CD4-positive, alpha-beta T cell treated with Interleukin-2 at 100 ng/mL for 4 hours (primary cell): ENCODE data around the gene TYW1B.
"Not testable (repeated sequence)": the region's sequence is repeated elsewhere in the genome, so short reads cannot be mapped to it uniquely, and the experiment has no call there.

Experiments
- DNase-seq: peaks from one replicate; pipeline ENCODE4 v3.0.0-alpha.2; 2020; ENCODE audit warnings: low spot score

TYW1B gene

DNA sequence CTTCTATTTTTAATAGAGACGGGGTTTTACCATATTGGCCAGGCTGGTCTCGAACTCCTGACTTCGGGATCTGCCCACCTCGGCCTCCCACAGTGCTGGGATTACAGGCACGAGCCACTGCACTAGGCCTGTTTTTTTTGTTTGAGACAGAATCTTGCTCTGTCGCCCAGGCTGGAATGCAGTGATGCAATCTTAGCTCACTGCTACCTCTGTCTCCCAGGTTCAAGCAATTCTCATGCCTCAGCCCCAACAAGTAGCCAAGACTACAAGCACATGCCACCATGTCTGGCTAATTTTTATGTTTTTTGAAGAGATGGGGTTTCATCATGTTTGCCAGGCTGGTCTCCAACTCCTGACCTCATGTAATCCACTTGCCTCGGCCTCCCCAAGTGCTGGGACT lies 73.7 kb downstream of the TYW1B start:
- no peak for DNase-seq

- DNase-seq: no peak
Observed at GRCh38 chr7:72753781-72754180, 74.2 kb downstream of the TYW1B start.

DNA sequence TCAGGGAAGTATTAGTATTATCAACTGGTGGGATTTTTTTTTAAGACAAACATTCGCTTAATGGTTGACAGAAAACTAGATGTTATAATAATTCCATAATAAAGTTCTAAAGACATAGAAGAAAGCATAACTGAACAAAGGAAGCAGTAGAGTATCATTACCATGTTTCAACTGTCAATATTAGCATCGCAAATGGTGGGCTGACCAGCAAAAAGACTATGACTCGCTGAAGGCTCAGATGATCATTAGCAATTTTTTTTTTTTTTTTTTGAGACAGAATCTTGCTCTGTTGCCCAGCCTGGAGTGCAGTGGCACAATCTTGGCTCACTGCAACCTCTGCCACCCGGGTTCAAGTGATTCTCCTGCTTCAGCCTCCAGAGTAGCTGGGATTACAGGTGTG lies 74.8 kb downstream of the TYW1B start:
- not testable (repeated sequence) for DNase-seq

- DNase-seq: no peak
Observed at GRCh38 chr7:72751978-72752377, 76.0 kb downstream of the TYW1B start.

- DNase-seq: no peak
Observed at GRCh38 chr7:72751378-72751777, 76.6 kb downstream of the TYW1B start.

DNA sequence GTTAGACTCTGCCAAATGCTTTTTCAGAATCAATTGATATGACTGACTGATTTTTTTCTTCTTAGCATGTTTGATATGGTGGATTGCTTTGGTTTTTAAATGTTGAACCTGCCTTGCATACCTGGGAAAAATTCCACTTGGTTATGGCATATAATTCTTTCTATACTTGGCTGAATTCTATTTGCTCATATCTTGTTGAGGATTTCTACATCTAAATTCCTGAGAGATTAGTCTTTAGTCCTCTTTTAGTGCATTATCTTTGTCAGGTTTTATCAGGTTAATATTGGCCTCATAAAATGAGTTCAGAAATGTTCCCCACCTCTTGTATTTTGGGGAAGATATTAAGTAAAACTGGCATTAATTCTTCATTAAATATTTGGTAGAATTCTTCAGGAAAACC lies 79.4 kb downstream of the TYW1B start:
- not testable (repeated sequence) for DNase-seq

- DNase-seq: not testable (repeated sequence)
Observed at GRCh38 chr7:72744244-72744926, 83.6 kb downstream of the TYW1B start.

GRCh38 chr7:72743801-72744200 lies 84.2 kb downstream of the TYW1B start:
- DNase-seq: not testable (repeated sequence)

DNA sequence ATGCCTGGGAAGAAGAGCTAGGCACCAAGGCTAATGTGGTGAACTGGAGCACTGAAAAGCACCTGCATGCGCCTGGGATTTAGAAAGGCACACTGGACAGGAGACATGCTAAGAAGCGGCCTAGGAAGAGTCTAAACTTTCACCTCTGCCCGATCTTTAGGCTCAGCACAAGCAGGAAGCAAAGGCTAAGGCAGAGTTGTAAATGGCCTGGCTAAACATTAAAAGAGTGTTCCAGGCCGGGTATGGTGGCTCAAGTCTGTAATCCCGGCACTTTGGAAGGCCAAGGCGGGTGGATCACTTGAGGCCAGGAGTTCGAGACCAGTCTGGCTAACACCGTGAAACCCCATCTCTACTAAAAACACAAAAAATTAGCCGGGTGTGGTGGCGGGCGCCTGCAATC lies 88.3 kb downstream of the TYW1B start:
- DNase-seq: not testable (repeated sequence)

- not testable (repeated sequence) for DNase-seq
Observed at GRCh38 chr7:72735855-72736254, 92.1 kb downstream of the TYW1B start.

GRCh38 chr7:72730815-72731214 lies 97.2 kb downstream of the TYW1B start:
- not testable (repeated sequence) for DNase-seq

- DNase-seq: not testable (repeated sequence)
Observed at GRCh38 chr7:72730384-72730783, 97.6 kb downstream of the TYW1B start.

DNA sequence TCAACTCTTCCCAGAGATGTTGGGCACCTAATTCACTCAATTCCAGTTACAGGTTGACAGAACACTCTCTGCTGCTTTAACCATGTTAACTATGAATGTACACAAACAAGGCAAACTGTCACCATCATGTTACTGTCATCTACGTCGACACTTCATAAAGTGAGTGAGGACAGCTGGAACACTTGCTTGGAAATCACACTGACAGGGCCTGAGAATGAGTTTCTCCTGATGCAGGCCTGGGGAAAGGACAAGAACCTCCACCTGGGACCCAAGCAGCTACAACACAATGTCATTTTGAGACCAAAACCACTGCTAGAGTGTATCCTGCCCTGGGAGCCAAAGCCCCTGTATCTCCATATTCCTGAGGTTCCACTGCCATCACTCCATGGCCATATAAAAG lies 98.9 kb downstream of the TYW1B start:
- not testable (repeated sequence) for DNase-seq

- DNase-seq: not testable (repeated sequence)
Observed at GRCh38 chr7:72722694-72723093, 105.3 kb downstream of the TYW1B start.

DNA sequence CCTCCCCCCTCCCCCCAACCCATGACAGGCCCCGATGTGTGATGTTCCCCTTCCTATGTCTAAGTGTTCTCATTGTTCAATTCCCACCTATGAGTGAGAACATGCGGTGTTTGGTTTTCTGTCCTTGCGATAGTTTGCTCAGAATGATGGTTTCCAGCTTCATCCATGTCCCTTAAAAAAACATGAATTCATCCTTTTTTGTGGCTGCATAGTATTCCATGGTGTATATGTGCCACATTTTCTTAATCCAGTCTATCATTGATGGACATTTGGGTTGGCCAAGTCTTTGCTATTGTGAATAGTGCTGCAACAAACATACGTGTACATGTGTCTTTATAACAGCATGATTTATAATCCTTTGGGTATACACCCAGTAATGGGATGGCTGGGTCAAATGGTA lies 107.1 kb downstream of the TYW1B start:
- not testable (repeated sequence) for DNase-seq

DNA sequence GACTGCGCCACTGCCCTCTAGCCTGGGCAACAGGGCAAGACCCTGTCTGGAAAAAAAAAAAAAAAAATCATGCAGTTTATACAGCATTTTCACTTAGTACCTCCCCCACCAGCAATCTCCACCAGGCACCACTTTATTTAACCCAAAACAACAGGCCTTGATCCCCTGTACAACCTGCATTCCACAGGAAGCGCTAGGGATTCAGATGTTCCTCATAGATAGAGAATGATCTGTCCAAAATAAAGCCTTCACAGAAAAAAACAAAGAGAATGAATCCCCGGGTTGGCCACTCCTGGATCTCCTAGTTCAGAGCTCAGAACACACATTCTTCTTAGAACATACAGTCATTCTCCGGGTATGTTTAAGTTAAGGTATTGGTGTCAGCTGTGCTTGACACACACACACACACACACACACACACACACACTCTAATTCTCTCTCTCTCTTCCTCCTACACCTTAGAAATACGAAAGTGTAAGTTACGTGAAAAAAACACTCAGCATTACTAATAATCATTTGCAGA lies 110.7 kb downstream of the TYW1B start:
- not testable (repeated sequence) for DNase-seq

DNA sequence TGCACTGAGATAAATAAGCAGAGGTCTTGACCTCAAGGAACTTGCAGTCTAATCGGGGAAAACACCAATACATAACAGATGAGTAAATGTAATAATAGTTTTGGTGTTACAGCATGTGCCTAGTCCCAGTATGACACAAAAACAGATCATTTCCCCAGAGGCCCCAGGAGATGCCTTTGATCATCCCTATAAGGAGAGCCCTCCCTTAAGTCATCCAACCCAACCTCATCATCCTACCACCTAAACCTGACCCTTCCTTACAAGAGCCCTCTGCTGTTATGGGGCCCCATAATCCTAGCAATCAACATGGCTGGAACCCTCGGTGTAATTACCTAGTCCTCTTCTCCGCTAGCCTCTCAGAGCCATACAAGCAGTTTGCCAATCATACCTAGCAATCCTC lies 116.1 kb downstream of the TYW1B start:
- DNase-seq: not testable (repeated sequence)

- DNase-seq: no peak
Observed at GRCh38 chr7:72710983-72711382, 117.0 kb downstream of the TYW1B start.

GRCh38 chr7:72709909-72710308 lies 118.1 kb downstream of the TYW1B start:
- no peak for DNase-seq

DNA sequence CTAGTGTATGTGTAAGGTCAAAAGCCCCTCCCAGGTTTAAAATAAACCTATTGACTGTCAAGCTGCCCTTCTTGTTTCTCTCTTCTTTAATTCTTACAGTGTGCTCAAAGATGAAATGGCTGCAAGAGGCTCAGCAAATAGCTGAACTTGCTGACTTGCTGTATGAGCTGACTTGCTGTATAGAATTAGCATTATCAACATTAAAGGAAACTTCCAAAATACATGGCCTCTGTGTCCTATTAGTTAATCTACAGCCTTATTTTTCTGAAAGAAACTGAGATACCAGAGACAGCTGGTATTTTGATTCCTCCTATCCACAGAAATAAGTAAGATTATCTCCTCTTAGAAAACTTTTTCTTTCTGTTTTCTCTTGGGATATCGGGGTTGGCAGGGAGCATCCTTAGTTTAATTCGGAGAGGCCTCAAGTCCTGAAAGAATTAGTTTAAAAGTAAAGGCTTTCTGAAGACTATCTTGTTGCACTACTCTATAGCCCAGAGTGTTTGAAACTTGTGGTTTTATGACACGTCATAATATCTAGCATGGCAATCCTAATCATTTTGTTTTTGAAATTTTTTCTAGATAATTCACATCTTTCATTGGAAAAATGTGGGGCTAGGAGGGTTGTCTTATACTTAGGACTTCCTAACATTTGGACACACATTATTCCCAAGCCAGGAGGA lies 119.5 kb downstream of the TYW1B start:
- not testable (repeated sequence) for DNase-seq

DNA sequence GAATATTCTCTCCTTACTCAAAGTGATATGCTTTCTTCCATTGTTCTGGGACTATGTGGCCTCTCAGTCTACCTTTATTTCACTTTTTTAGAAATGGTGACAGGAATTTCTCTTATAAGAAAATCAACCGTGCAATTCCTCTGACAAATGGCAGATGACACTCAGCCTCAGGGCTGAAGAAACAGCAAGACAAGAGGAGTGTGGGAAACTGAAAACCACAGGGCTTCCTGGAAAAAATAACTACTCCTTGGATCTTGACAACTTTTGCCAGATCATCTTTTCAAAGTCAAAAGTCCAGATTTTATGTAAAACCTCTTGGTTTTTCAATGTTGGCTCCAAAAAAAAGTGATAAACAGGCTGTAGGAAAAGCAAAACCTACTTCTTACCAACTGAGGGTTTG lies 121.5 kb downstream of the TYW1B start:
- DNase-seq: no peak

GRCh38 chr7:72705693-72706092 lies 122.3 kb downstream of the TYW1B start:
- DNase-seq: not testable (repeated sequence)

- no peak for DNase-seq
Observed at GRCh38 chr7:72704894-72705293, 123.1 kb downstream of the TYW1B start.
